ENCODE data around the gene EXOC3.
"Not testable (repeated sequence)": the region's sequence is repeated elsewhere in the genome, so short reads cannot be mapped to it uniquely, and the experiment has no call there.

EXOC3 gene

GRCh38 chr5:401146-402034 is 41.6 kb upstream of the EXOC3 start:
- H3K4me3 ChIP-seq (ENCODE audit: low read length), result no peak overlapping the region
- H3K27me3 ChIP-seq (ENCODE audit: control insufficient read depth, insufficient read depth, low read length), result no peaks in the 10 kb centered on the region
- H3K9ac ChIP-seq (ENCODE audit: low read length), result no peak overlapping the region
- H3K27ac ChIP-seq (ENCODE audit: low read depth, low read length), result no peak overlapping the region
- no peaks in the 10 kb centered on the region for H3K4me1 ChIP-seq (ENCODE audit: control insufficient read depth, insufficient read depth, low read length)
- no peaks in the 10 kb centered on the region for H3K36me3 ChIP-seq (ENCODE audit: control insufficient read depth, insufficient read depth, low read length)

- H3K9ac ChIP-seq (ENCODE audit: low read length); H3K4me3 ChIP-seq (ENCODE audit: low read length); H3K36me3 ChIP-seq (ENCODE audit: control insufficient read depth, insufficient read depth, low read length); H3K27ac ChIP-seq (ENCODE audit: low read depth, low read length); H3K4me1 ChIP-seq (ENCODE audit: control insufficient read depth, insufficient read depth, low read length); H3K27me3 ChIP-seq (ENCODE audit: control insufficient read depth, insufficient read depth, low read length): not testable (repeated sequence)
Observed at GRCh38 chr5:402219-402614, 40.8 kb upstream of the EXOC3 start.

GRCh38 chr5:402615-403359 is 40.2 kb upstream of the EXOC3 start:
- Histone ChIP-seq H3K9ac (ENCODE audit: low read length) (no peak overlapping the region), H3K27ac (ENCODE audit: low read depth, low read length) (no peak overlapping the region), H3K4me1 (ENCODE audit: control insufficient read depth, insufficient read depth, low read length) (no peaks in the 10 kb centered on the region), H3K4me3 (ENCODE audit: low read length) (no peak overlapping the region), H3K36me3 (ENCODE audit: control insufficient read depth, insufficient read depth, low read length) (no peaks in the 10 kb centered on the region), H3K27me3 (ENCODE audit: control insufficient read depth, insufficient read depth, low read length) (no peaks in the 10 kb centered on the region)

DNA sequence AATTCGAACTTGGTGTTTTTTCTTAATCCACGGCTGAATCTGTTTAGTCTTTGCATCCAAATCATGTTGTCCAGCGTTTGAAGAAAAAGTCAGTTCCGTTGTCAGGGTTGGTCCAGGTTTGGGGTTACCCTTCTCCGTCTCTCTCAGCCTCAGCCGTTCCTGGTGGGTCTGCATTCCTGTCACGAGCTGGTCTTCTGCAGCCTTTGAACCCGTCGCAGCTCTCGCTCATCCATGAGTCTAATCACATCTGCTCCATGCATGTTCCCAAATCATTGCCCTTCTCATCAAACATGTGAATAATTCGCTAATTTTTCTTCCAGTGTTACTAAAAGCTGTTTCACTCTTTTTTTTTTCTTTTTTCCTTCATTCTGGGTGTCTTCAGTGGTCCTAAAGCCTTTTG is 39.0 kb upstream of the EXOC3 start:
- H3K4me3 ChIP-seq (ENCODE audit: low read length), result no peak overlapping the region
- H3K27me3 ChIP-seq (ENCODE audit: control insufficient read depth, insufficient read depth, low read length), result no peaks in the 10 kb centered on the region
- H3K9ac ChIP-seq (ENCODE audit: low read length), result no peak overlapping the region
- no peaks in the 10 kb centered on the region for H3K36me3 ChIP-seq (ENCODE audit: control insufficient read depth, insufficient read depth, low read length)
- H3K27ac ChIP-seq (ENCODE audit: low read depth, low read length), result no peak overlapping the region
- H3K4me1 ChIP-seq (ENCODE audit: control insufficient read depth, insufficient read depth, low read length), result no peaks in the 10 kb centered on the region

DNA sequence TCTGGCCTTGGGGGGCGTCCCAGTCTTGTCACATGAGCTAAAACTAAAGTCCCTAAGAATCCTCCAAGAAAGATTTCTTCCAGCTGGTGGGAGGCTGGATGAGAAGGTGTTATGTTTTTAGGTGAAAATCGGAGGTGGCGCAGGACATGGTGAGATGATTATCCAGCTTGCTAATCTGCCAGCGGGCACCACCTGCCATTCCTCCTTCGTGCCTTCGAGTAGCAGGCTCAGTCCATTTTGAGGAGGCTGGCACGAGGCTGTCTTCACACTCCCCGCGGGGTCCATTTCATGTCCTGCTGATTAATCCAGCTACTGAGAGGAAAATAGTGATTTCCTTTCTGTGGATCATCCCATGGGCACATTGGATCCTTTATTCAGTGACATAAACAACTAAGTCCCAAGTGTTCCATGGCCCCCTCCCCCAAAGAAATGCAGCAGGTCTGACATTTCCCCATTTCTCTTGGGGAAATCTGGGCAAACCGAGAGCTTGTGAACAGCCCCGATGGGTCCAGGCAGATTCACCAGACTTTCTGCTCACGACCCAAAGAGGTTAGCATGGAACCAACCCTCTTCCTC is 38.2 kb upstream of the EXOC3 start:
- no peak overlapping the region for H3K27ac ChIP-seq (ENCODE audit: low read depth, low read length)
- no peaks in the 10 kb centered on the region for H3K27me3 ChIP-seq (ENCODE audit: control insufficient read depth, insufficient read depth, low read length)
- no peak overlapping the region for H3K9ac ChIP-seq (ENCODE audit: low read length)
- H3K36me3 ChIP-seq (ENCODE audit: control insufficient read depth, insufficient read depth, low read length), result no peaks in the 10 kb centered on the region
- no peak overlapping the region for H3K4me3 ChIP-seq (ENCODE audit: low read length)
- H3K4me1 ChIP-seq (ENCODE audit: control insufficient read depth, insufficient read depth, low read length), result no peaks in the 10 kb centered on the region

- no peak overlapping the region for H3K27ac ChIP-seq (ENCODE audit: low read depth, low read length)
- no peak overlapping the region for H3K4me3 ChIP-seq (ENCODE audit: low read length)
- no peaks in the 10 kb centered on the region for H3K36me3 ChIP-seq (ENCODE audit: control insufficient read depth, insufficient read depth, low read length)
- no peak overlapping the region for H3K9ac ChIP-seq (ENCODE audit: low read length)
- no peaks in the 10 kb centered on the region for H3K27me3 ChIP-seq (ENCODE audit: control insufficient read depth, insufficient read depth, low read length)
- H3K4me1 ChIP-seq (ENCODE audit: control insufficient read depth, insufficient read depth, low read length), result no peaks in the 10 kb centered on the region
Observed at GRCh38 chr5:405421-405820, 37.6 kb upstream of the EXOC3 start.

GRCh38 chr5:406041-406440 is 36.9 kb upstream of the EXOC3 start:
- no peak overlapping the region for H3K4me3 ChIP-seq (ENCODE audit: low read length)
- no peak overlapping the region for H3K27ac ChIP-seq (ENCODE audit: low read depth, low read length)
- H3K4me1 ChIP-seq (ENCODE audit: control insufficient read depth, insufficient read depth, low read length), result no peaks in the 10 kb centered on the region
- no peaks in the 10 kb centered on the region for H3K36me3 ChIP-seq (ENCODE audit: control insufficient read depth, insufficient read depth, low read length)
- H3K27me3 ChIP-seq (ENCODE audit: control insufficient read depth, insufficient read depth, low read length), result no peaks in the 10 kb centered on the region
- no peak overlapping the region for H3K9ac ChIP-seq (ENCODE audit: low read length)

DNA sequence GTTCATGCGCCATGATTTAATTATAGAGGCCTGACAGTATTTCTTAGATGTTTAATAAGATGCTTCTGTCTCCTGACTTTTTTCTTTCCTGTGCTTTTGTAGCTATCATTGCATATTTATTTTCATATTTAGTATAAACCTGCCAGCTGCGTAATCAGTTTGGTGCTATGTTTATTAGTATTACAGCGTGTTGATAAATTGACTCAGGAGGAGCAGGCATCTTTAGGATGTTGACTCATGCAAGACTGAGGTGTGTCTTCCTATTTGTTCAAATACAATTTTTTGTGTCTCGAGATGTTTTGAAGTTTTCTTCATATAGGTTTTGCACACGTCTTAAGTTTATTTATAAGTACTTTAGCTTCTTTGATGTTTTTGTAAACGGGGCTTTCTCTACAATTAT is 35.9 kb upstream of the EXOC3 start:
- Histone ChIP-seq H3K9ac (ENCODE audit: low read length) (no peak overlapping the region), H3K27ac (ENCODE audit: low read depth, low read length) (no peak overlapping the region), H3K4me1 (ENCODE audit: control insufficient read depth, insufficient read depth, low read length) (no peaks in the 10 kb centered on the region), H3K36me3 (ENCODE audit: control insufficient read depth, insufficient read depth, low read length) (no peaks in the 10 kb centered on the region), H3K4me3 (ENCODE audit: low read length) (no peak overlapping the region), H3K27me3 (ENCODE audit: control insufficient read depth, insufficient read depth, low read length) (no peaks in the 10 kb centered on the region)

DNA sequence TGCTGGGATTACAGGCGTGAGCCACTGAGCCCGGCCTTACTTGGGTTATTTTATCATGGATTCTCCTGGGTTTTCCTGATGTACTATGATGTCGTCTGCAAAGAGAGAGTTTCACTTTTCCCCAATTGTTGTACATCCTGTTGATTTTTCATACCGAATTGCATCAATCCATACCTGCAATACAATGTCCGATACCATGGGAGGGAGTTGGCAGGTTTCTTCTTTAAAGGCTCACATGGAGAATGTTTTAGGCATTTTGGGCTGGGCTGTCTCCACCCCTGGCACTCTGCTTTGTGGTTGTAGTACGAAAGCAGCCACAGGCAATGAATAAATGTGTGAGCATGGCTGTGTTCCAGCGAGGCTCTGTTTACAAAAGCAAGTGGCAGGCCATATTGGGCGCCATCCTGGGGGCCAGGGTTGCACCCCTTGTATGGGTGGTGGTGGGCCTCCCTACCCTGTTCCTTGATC is 35.1 kb upstream of the EXOC3 start:
- no peak overlapping the region for H3K4me3 ChIP-seq (ENCODE audit: low read length)
- H3K9ac ChIP-seq (ENCODE audit: low read length), result no peak overlapping the region
- H3K4me1 ChIP-seq (ENCODE audit: control insufficient read depth, insufficient read depth, low read length), result no peaks in the 10 kb centered on the region
- no peaks in the 10 kb centered on the region for H3K27me3 ChIP-seq (ENCODE audit: control insufficient read depth, insufficient read depth, low read length)
- H3K36me3 ChIP-seq (ENCODE audit: control insufficient read depth, insufficient read depth, low read length), result no peaks in the 10 kb centered on the region
- H3K27ac ChIP-seq (ENCODE audit: low read depth, low read length), result no peak overlapping the region

GRCh38 chr5:410911-411517 is 32.0 kb upstream of the EXOC3 start:
- peaks cover 10% of the 10 kb centered on the region for H3K4me1 ChIP-seq (ENCODE audit: control insufficient read depth, insufficient read depth, low read length)
- H3K36me3 ChIP-seq (ENCODE audit: control insufficient read depth, insufficient read depth, low read length), result no peaks in the 10 kb centered on the region
- no peak overlapping the region for H3K27ac ChIP-seq (ENCODE audit: low read depth, low read length)
- no peak overlapping the region for H3K4me3 ChIP-seq (ENCODE audit: low read length)
- H3K9ac ChIP-seq (ENCODE audit: low read length), result no peak overlapping the region
- no peaks in the 10 kb centered on the region for H3K27me3 ChIP-seq (ENCODE audit: control insufficient read depth, insufficient read depth, low read length)

DNA sequence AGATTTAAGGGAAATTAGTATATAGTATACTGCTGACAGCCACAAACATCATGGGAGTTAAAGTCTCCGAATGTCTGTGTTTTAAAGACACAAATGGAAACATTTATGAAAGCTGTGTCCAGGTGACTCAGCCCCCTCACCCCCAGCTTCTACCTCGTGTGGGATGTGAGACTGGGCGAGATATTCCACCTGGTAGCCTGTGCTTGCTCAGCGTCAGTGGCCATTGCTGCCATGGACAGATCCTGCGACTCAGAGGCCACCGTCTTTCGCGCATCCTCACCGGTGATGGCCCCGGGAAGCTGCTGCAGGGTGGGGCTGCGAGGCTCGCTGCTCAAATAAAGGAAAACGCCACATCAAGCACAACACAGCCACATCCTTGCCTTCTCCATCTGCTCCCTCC is 31.2 kb upstream of the EXOC3 start:
- Histone ChIP-seq H3K27me3 (ENCODE audit: control insufficient read depth, insufficient read depth, low read length) (no peaks in the 10 kb centered on the region), H3K4me3 (ENCODE audit: low read length) (no peak overlapping the region), H3K4me1 (ENCODE audit: control insufficient read depth, insufficient read depth, low read length) (peaks cover 14% of the 10 kb centered on the region), H3K36me3 (ENCODE audit: control insufficient read depth, insufficient read depth, low read length) (no peaks in the 10 kb centered on the region), H3K27ac (ENCODE audit: low read depth, low read length) (no peak overlapping the region), H3K9ac (ENCODE audit: low read length) (no peak overlapping the region)

Measured in rectal smooth muscle tissue (tissue), 1 donor.